ENCODE data around the gene LEMD2.

DNA sequence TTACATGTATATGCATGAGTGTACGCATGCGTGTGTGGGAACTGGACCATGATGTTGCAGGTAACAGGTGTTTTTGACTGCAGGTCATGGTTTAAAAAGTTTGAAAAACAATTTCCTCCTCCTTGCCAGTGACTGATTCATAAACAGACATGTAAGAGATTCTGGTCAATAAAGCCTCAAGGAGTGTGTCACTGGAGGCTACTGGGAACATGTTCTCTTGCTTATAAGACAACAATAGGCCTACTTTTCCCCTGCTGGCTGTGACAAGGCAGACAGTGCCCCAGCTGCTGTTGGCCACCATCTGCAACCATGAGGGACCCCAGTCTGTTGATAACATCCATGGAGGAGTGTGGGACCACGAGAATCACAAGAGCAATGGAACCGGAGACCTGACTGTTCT, 12.7 kb downstream of the LEMD2 start:
- TF ChIP-seq POLR2AphosphoS5 (IDR thresholded peaks at IDR 0.05) (no peak), POLR2A (IDR thresholded peaks at IDR 0.05) (no peak), EP300 (IDR thresholded peaks at IDR 0.05; ENCODE audit: low read depth) (no peak)
- TF ChIP-seq, protein P1, sequence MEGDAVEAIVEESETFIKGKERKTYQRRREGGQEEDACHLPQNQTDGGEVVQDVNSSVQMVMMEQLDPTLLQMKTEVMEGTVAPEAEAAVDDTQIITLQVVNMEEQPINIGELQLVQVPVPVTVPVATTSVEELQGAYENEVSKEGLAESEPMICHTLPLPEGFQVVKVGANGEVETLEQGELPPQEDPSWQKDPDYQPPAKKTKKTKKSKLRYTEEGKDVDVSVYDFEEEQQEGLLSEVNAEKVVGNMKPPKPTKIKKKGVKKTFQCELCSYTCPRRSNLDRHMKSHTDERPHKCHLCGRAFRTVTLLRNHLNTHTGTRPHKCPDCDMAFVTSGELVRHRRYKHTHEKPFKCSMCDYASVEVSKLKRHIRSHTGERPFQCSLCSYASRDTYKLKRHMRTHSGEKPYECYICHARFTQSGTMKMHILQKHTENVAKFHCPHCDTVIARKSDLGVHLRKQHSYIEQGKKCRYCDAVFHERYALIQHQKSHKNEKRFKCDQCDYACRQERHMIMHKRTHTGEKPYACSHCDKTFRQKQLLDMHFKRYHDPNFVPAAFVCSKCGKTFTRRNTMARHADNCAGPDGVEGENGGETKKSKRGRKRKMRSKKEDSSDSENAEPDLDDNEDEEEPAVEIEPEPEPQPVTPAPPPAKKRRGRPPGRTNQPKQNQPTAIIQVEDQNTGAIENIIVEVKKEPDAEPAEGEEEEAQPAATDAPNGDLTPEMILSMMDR (IDR thresholded peaks at IDR 0.05) = no peak
